ENCODE data around the gene SMYD3. TPM values are rescaled to one million over a fixed set of nuclear protein-coding genes. Genes with fewer than 3 reads are reported as not detected.
"Not testable (repeated sequence)": the region's sequence is repeated elsewhere in the genome, so short reads cannot be mapped to it uniquely, and the experiment has no call there.

SMYD3 gene
- total RNA-seq, 1 experiment from 2014 or later: 25.5 TPM

- no CpG with 5 or more reads among the region's 9 CpGs for WGBS (ENCODE audit: extremely low coverage, insufficient read length, low lambda C conversion rate)
- H3K27me3 ChIP-seq (ENCODE audit: insufficient read depth, low read length): no peaks in the 10 kb centered on the region
- H3K27me3 Mint-ChIP-seq (ENCODE audit: low read depth): no peaks in the 10 kb centered on the region; the same call in none of the 2 replicates
Observed at GRCh38 chr1:245742896-245743295, 764.2 kb downstream of the SMYD3 start.

GRCh38 chr1:245740336-245740735, 766.7 kb downstream of the SMYD3 start:
- H3K27ac ChIP-seq (ENCODE audit: insufficient read length, low read depth, low read length); H4K5ac ChIP-seq (ENCODE audit: insufficient read length, low read depth, low read length): not testable (repeated sequence)

More at GRCh38 chr1:245742896-245743295, 764.2 kb downstream of the SMYD3 start:
- H3K79me1 ChIP-seq (ENCODE audit: insufficient read depth, low read depth, low read length, poor library complexity, severe bottlenecking): no peaks in the 10 kb centered on the region
- H3K9ac ChIP-seq (ENCODE audit: extremely low read depth, insufficient read length, low read length): no peak overlapping the region
- TF ChIP-seq CTCF (conservative IDR thresholded peaks at IDR 0.05): no peak
- no peak overlapping the region for H3K27ac ChIP-seq (ENCODE audit: insufficient read length, low read depth, low read length)
- H3K9me3 Mint-ChIP-seq: peaks cover 9 to 17% of the 10 kb centered on the region in 2 experiments; a peak in 4 of 5 replicates
- no peak overlapping the region for H2BK120ac ChIP-seq (ENCODE audit: low read depth, low read length, poor library complexity, severe bottlenecking)
- no peak overlapping the region for H4K5ac ChIP-seq (ENCODE audit: insufficient read length, low read depth, low read length)
- no peak for DNase-seq
- no peak overlapping the region for H2BK20ac ChIP-seq (ENCODE audit: low read depth, low read length, poor library complexity, severe bottlenecking)
- H3K9me3 ChIP-seq (ENCODE audit: control insufficient read depth, low read depth, low read length): no peaks in the 10 kb centered on the region
- H3K79me2 ChIP-seq (ENCODE audit: insufficient read depth, low read length): no peaks in the 10 kb centered on the region
- no peak overlapping the region for H4K91ac ChIP-seq (ENCODE audit: insufficient read length, low read depth, low read length)
- H3K14ac ChIP-seq (ENCODE audit: insufficient read depth, low read length): no peak overlapping the region
- no peak overlapping the region for H3K27ac Mint-ChIP-seq
- no peaks in the 10 kb centered on the region for H4K20me1 ChIP-seq (ENCODE audit: control insufficient read depth, insufficient read depth, insufficient read length)
- H3K4me2 ChIP-seq (ENCODE audit: insufficient read depth, insufficient read length, low read length): no peak overlapping the region
- no peaks in the 10 kb centered on the region for H3K4me1 ChIP-seq (ENCODE audit: insufficient read depth, low read length)
- H3K36me3 Mint-ChIP-seq (ENCODE audit: insufficient read depth in 1 of 3, low read depth in 3 of 3): peaks cover 0 to 11% (median 3%) of the 10 kb centered on the region in 3 experiments; a peak in 3 of 7 replicates
- no peak overlapping the region for H2BK5ac ChIP-seq (ENCODE audit: insufficient read length, low read length)
- no peak overlapping the region for H3K23ac ChIP-seq (ENCODE audit: insufficient read length, low read depth, low read length)
- H3K18ac ChIP-seq (ENCODE audit: insufficient read length, low read depth, low read length): no peak overlapping the region
- no peak overlapping the region for H3K4ac ChIP-seq (ENCODE audit: low read depth, low read length)
- H3K23me2 ChIP-seq (ENCODE audit: insufficient read length, low read depth, low read length, poor library complexity, severe bottlenecking): no peaks in the 10 kb centered on the region
- H3T11ph ChIP-seq (ENCODE audit: low read length): no peak overlapping the region
- no peak overlapping the region for H2BK12ac ChIP-seq (ENCODE audit: insufficient read length, low read depth, low read length)
- H4K8ac ChIP-seq (replicated peaks; ENCODE audit: insufficient read length, low read depth, low read length): no peak overlapping the region
- no peak overlapping the region for H2BK15ac ChIP-seq (ENCODE audit: low read depth, low read length)
- H3K4me3 Mint-ChIP-seq: no peak overlapping the region
- H3K4me1 Mint-ChIP-seq: no peaks in the 10 kb centered on the region
- H2AK5ac ChIP-seq (ENCODE audit: insufficient read length, low read length): no peak overlapping the region
- H2AFZ ChIP-seq (ENCODE audit: low read length): no peak overlapping the region
- no peak overlapping the region for H3K56ac ChIP-seq (ENCODE audit: insufficient read length, low read depth, low read length)

More at GRCh38 chr1:245740336-245740735, 766.7 kb downstream of the SMYD3 start:
- H2AFZ ChIP-seq (ENCODE audit: low read length); H2BK12ac ChIP-seq (ENCODE audit: insufficient read length, low read depth, low read length); H3K36me3 Mint-ChIP-seq (ENCODE audit: insufficient read depth in 1 of 3, low read depth in 3 of 3); H2BK5ac ChIP-seq (ENCODE audit: insufficient read length, low read length); H3K4me1 ChIP-seq (ENCODE audit: insufficient read depth, low read length); H3K23me2 ChIP-seq (ENCODE audit: insufficient read length, low read depth, low read length, poor library complexity, severe bottlenecking); H3K9ac ChIP-seq (ENCODE audit: extremely low read depth, insufficient read length, low read length); H3K4me2 ChIP-seq (ENCODE audit: insufficient read depth, insufficient read length, low read length); H3K79me1 ChIP-seq (ENCODE audit: insufficient read depth, low read depth, low read length, poor library complexity, severe bottlenecking); H2BK20ac ChIP-seq (ENCODE audit: low read depth, low read length, poor library complexity, severe bottlenecking); H4K91ac ChIP-seq (ENCODE audit: insufficient read length, low read depth, low read length); H3K56ac ChIP-seq (ENCODE audit: insufficient read length, low read depth, low read length); H2BK120ac ChIP-seq (ENCODE audit: low read depth, low read length, poor library complexity, severe bottlenecking); H2AK5ac ChIP-seq (ENCODE audit: insufficient read length, low read length); H3K4me3 Mint-ChIP-seq; H3K27me3 Mint-ChIP-seq (ENCODE audit: low read depth); H3K9me3 ChIP-seq (ENCODE audit: control insufficient read depth, low read depth, low read length); H3K4ac ChIP-seq (ENCODE audit: low read depth, low read length); H4K8ac ChIP-seq (replicated peaks; ENCODE audit: insufficient read length, low read depth, low read length); H3K18ac ChIP-seq (ENCODE audit: insufficient read length, low read depth, low read length); H4K20me1 ChIP-seq (ENCODE audit: control insufficient read depth, insufficient read depth, insufficient read length); H3K23ac ChIP-seq (ENCODE audit: insufficient read length, low read depth, low read length); H3K79me2 ChIP-seq (ENCODE audit: insufficient read depth, low read length); H3K27ac Mint-ChIP-seq; H3K4me1 Mint-ChIP-seq; H2BK15ac ChIP-seq (ENCODE audit: low read depth, low read length); H3K14ac ChIP-seq (ENCODE audit: insufficient read depth, low read length); H3K27me3 ChIP-seq (ENCODE audit: insufficient read depth, low read length); H3T11ph ChIP-seq (ENCODE audit: low read length); H3K9me3 Mint-ChIP-seq; DNase-seq: not testable (repeated sequence)
- no CpG with 5 or more reads among the region's 1 CpG for WGBS (ENCODE audit: extremely low coverage, insufficient read length, low lambda C conversion rate)

All from H9 (cell line).